GM12878 (cell line): ENCODE data around the gene SLC26A11. TPM values are rescaled to one million over a fixed set of nuclear protein-coding genes. Genes with fewer than 3 reads are reported as not detected.

Experiments
- ATF7 ChIP-seq: fragments of 450-650 bp; IDR thresholded peaks from 2 replicates; pipeline ENCODE4 v1.6.1; 2016; ENCODE audit warnings: low read depth, mild to moderate bottlenecking
- CBX3 ChIP-seq: fragments of 200-600 bp; sonication (generic); IDR thresholded peaks from 2 replicates; pipeline ENCODE4 v1.6.1; 2016; ENCODE audit warnings: low read depth, borderline replicate concordance
- CEBPB ChIP-seq, 2 experiments: fragments of 150-350 bp in 1 of 2; IDR thresholded peaks; 2 replicates each; pipeline ENCODE4 v1.6.1; 2012 to 2014; ENCODE audit warnings: low read depth in 2 of 2, low read length in 2 of 2, borderline replicate concordance in 1 of 2, inconsistent platforms in 1 of 2
- FOXM1 ChIP-seq: IDR thresholded peaks from 2 replicates; pipeline ENCODE4 v1.6.1; 2012; ENCODE audit warnings: low read depth, mild to moderate bottlenecking, inconsistent platforms, low read length, moderate library complexity
- GATAD2B ChIP-seq: fragments of 450-650 bp; conservative IDR thresholded peaks from 2 replicates; pipeline ENCODE4 v1.6.1; 2017; ENCODE audit warnings: low read depth, mild to moderate bottlenecking, moderate library complexity
- IKZF2 ChIP-seq, 2 experiments: fragments of 450-650 bp; IDR thresholded peaks; 2 replicates each; pipeline ENCODE4 v1.6.1; 2017; ENCODE audit warnings: mild to moderate bottlenecking in 2 of 2, moderate library complexity in 2 of 2
- IRF4 ChIP-seq: IDR thresholded peaks from 2 replicates; pipeline ENCODE4 v1.6.1; 2011; ENCODE audit warnings: low read depth, low read length
- NBN ChIP-seq: fragments of 450-650 bp; IDR thresholded peaks from 2 replicates; pipeline ENCODE4 v1.6.1; 2016
- NFIC ChIP-seq: IDR thresholded peaks from 2 replicates; pipeline ENCODE4 v1.6.1; 2012; ENCODE audit warnings: low read depth, mild to moderate bottlenecking, inconsistent platforms, low read length, moderate library complexity
- PAX5 ChIP-seq: IDR thresholded peaks from 2 replicates; pipeline ENCODE4 v1.6.1; 2011; ENCODE audit warnings: low read depth, low read length, borderline replicate concordance
- SMC3 ChIP-seq: IDR thresholded peaks from 2 replicates; pipeline ENCODE4 v1.6.1; 2011; ENCODE audit warnings: low read length, improper control_type of control experiment, borderline replicate concordance
- ZNF274 ChIP-seq: IDR thresholded peaks from one replicate; pipeline ENCODE4 v1.8.0; 2011; ENCODE audit not compliant: insufficient read length, insufficient read depth
- polyA plus RNA-seq, 11 experiments: library from polyadenylated mRNA; depleted of rRNA in 4 of 11; unstranded in 6 of 11; stranded (reverse) in 5 of 11; fragments of >200 nt; fragmentation: Nextera tagmentation in 4 of 11; fragmentation: Illumina TruSeq in 1 of 11; extraction: Ambion mirVana in 4 of 11; extraction: Trizol in 1 of 11; gene quantifications; 1 replicate in 1 of 11; 2 replicates in 10 of 11; pipeline versions ENCODE4 v1.2.1 to v1.2.3, GENCODE V29; 2011 to 2016; ENCODE audit warnings: inconsistent platforms in 2 of 11, missing spikeins in 2 of 11, low read depth in 1 of 11
- total RNA-seq, 4 experiments: library from RNA; depleted of rRNA in 3 of 4; stranded (reverse); fragments of >200 nt in 3 of 4; fragmentation: Illumina TruSeq in 1 of 4; extraction: Trizol in 1 of 4; gene quantifications; 2 replicates each; pipeline versions ENCODE4 v1.2.1 to v1.2.3, GENCODE V29; 2013 to 2021
- TF ChIP-seq, protein P1 (sequence below): fragments of 450-650 bp; IDR thresholded peaks from 2 replicates; pipeline ENCODE4 v1.6.1; 2017; ENCODE audit warnings: antibody characterized with exemption, mild to moderate bottlenecking, moderate library complexity
- TF ChIP-seq, protein P2 (sequence below): fragments of 450-650 bp; IDR thresholded peaks from 2 replicates; pipeline ENCODE4 v1.6.1; 2017; ENCODE audit warnings: low read depth, mild to moderate bottlenecking, moderate library complexity

SLC26A11 gene
- total and polyA plus RNA-seq, 10 of the 15 experiments (the other 5 are each of a cell fraction or from before 2014, with no cell fraction given): 0.05 to 4.1 (median 1.2) TPM; not detected in 1

DNA sequence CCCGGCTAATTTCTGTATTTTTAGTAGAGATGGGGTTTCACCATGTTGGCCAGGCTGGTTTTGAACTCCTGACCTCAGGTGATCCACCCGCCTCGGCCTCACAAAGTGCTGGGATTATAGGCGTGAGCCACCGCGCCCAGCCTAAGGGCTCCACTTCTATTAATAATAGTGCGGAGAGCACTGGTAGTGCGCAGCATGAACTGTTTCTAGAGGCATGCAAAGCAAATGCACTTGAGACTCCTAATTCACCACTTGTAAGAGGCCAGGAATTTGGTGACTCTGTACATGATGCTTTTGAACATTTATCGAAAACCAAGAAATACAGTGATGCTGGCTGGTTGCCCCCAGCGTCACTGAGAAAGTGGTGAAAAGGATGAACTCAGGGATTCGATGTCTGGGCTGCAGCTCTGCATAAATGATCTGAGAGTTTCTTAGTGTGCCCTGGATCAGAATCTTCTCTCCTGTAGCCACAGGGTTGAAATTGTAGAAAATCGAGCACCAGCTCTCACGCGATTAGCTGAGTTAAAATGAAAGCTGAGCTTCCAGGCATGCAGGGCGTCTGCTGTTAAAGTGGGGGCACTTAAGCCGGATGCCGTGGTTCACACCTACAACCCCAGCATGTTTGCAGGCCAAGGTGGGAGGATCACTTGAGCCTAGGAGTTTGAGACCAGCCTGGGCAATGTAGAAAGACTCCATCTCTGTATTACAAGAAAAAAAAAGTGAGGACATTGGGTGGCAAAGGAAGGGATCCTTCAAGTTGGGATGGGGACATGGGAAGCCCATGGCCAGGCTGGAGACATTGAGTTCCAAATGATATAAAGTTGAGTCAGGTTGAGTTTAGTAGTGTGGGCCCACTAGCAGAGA lies 45.2 kb downstream of the SLC26A11 start (continued):
- TF ChIP-seq, protein P1, sequence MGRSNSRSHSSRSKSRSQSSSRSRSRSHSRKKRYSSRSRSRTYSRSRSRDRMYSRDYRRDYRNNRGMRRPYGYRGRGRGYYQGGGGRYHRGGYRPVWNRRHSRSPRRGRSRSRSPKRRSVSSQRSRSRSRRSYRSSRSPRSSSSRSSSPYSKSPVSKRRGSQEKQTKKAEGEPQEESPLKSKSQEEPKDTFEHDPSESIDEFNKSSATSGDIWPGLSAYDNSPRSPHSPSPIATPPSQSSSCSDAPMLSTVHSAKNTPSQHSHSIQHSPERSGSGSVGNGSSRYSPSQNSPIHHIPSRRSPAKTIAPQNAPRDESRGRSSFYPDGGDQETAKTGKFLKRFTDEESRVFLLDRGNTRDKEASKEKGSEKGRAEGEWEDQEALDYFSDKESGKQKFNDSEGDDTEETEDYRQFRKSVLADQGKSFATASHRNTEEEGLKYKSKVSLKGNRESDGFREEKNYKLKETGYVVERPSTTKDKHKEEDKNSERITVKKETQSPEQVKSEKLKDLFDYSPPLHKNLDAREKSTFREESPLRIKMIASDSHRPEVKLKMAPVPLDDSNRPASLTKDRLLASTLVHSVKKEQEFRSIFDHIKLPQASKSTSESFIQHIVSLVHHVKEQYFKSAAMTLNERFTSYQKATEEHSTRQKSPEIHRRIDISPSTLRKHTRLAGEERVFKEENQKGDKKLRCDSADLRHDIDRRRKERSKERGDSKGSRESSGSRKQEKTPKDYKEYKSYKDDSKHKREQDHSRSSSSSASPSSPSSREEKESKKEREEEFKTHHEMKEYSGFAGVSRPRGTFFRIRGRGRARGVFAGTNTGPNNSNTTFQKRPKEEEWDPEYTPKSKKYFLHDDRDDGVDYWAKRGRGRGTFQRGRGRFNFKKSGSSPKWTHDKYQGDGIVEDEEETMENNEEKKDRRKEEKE: no peak
- TF ChIP-seq CBX3 (no peak), NFIC (peak; percentile 83), NBN (peak; percentile 53; the same call in 1 of the 2 replicates), IRF4 (peak; percentile 92), ZNF274 (no peak), IKZF2 (IDR thresholded peaks at IDR 0.05) (peak; percentile 81 to 86), PAX5 (peak; percentile 91), ATF7 (peak; percentile 60), GATAD2B (peak; percentile 80), SMC3 (peak; percentile 9; the same call in 1 of the 2 replicates), CEBPB (IDR thresholded peaks at IDR 0.05; ENCODE audit: borderline replicate concordance in 1 of 2, low read depth in 2 of 2, low read length in 2 of 2) (no peak; a peak in 1 of 4 replicates), FOXM1 (peak; percentile 75; the same call in 1 of the 2 replicates)
- TF ChIP-seq, protein P2, sequence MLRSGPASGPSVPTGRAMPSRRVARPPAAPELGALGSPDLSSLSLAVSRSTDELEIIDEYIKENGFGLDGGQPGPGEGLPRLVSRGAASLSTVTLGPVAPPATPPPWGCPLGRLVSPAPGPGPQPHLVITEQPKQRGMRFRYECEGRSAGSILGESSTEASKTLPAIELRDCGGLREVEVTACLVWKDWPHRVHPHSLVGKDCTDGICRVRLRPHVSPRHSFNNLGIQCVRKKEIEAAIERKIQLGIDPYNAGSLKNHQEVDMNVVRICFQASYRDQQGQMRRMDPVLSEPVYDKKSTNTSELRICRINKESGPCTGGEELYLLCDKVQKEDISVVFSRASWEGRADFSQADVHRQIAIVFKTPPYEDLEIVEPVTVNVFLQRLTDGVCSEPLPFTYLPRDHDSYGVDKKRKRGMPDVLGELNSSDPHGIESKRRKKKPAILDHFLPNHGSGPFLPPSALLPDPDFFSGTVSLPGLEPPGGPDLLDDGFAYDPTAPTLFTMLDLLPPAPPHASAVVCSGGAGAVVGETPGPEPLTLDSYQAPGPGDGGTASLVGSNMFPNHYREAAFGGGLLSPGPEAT: peak; percentile 48; the same call in 1 of the 2 replicates
